ENCODE data around the gene KCNAB1. TPM values are rescaled to one million over a fixed set of nuclear protein-coding genes. Genes with fewer than 3 reads are reported as not detected.

Gene KCNAB1
- total and polyA plus RNA-seq, 2 of the 8 experiments (the other 6 are each of a cell fraction or from before 2014, with no cell fraction given): 0.51 to 2.3 TPM

DNA sequence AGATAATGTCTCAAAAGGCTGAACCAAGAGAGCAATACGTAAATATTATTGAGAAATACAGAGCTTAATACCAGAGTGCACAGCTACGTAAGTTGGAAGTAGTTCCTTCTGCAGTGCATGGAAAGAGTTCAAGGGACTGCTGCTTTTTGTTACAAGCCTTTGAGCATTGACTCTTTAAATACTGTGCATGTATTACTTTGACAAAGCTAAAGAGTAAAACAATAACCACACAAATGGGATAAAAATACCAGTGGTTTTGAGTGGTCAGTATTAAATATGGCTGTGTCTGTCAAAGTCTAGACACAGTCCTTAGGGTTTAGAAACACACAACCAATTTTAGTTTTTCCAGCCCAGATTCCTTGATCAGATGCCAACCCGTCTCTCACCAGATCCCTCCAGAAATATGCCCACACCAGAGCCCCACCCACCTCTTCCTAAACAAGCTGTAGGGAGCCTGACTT is 372.5 kb downstream of the KCNAB1 start (continued):
- TF ChIP-seq, protein P1, sequence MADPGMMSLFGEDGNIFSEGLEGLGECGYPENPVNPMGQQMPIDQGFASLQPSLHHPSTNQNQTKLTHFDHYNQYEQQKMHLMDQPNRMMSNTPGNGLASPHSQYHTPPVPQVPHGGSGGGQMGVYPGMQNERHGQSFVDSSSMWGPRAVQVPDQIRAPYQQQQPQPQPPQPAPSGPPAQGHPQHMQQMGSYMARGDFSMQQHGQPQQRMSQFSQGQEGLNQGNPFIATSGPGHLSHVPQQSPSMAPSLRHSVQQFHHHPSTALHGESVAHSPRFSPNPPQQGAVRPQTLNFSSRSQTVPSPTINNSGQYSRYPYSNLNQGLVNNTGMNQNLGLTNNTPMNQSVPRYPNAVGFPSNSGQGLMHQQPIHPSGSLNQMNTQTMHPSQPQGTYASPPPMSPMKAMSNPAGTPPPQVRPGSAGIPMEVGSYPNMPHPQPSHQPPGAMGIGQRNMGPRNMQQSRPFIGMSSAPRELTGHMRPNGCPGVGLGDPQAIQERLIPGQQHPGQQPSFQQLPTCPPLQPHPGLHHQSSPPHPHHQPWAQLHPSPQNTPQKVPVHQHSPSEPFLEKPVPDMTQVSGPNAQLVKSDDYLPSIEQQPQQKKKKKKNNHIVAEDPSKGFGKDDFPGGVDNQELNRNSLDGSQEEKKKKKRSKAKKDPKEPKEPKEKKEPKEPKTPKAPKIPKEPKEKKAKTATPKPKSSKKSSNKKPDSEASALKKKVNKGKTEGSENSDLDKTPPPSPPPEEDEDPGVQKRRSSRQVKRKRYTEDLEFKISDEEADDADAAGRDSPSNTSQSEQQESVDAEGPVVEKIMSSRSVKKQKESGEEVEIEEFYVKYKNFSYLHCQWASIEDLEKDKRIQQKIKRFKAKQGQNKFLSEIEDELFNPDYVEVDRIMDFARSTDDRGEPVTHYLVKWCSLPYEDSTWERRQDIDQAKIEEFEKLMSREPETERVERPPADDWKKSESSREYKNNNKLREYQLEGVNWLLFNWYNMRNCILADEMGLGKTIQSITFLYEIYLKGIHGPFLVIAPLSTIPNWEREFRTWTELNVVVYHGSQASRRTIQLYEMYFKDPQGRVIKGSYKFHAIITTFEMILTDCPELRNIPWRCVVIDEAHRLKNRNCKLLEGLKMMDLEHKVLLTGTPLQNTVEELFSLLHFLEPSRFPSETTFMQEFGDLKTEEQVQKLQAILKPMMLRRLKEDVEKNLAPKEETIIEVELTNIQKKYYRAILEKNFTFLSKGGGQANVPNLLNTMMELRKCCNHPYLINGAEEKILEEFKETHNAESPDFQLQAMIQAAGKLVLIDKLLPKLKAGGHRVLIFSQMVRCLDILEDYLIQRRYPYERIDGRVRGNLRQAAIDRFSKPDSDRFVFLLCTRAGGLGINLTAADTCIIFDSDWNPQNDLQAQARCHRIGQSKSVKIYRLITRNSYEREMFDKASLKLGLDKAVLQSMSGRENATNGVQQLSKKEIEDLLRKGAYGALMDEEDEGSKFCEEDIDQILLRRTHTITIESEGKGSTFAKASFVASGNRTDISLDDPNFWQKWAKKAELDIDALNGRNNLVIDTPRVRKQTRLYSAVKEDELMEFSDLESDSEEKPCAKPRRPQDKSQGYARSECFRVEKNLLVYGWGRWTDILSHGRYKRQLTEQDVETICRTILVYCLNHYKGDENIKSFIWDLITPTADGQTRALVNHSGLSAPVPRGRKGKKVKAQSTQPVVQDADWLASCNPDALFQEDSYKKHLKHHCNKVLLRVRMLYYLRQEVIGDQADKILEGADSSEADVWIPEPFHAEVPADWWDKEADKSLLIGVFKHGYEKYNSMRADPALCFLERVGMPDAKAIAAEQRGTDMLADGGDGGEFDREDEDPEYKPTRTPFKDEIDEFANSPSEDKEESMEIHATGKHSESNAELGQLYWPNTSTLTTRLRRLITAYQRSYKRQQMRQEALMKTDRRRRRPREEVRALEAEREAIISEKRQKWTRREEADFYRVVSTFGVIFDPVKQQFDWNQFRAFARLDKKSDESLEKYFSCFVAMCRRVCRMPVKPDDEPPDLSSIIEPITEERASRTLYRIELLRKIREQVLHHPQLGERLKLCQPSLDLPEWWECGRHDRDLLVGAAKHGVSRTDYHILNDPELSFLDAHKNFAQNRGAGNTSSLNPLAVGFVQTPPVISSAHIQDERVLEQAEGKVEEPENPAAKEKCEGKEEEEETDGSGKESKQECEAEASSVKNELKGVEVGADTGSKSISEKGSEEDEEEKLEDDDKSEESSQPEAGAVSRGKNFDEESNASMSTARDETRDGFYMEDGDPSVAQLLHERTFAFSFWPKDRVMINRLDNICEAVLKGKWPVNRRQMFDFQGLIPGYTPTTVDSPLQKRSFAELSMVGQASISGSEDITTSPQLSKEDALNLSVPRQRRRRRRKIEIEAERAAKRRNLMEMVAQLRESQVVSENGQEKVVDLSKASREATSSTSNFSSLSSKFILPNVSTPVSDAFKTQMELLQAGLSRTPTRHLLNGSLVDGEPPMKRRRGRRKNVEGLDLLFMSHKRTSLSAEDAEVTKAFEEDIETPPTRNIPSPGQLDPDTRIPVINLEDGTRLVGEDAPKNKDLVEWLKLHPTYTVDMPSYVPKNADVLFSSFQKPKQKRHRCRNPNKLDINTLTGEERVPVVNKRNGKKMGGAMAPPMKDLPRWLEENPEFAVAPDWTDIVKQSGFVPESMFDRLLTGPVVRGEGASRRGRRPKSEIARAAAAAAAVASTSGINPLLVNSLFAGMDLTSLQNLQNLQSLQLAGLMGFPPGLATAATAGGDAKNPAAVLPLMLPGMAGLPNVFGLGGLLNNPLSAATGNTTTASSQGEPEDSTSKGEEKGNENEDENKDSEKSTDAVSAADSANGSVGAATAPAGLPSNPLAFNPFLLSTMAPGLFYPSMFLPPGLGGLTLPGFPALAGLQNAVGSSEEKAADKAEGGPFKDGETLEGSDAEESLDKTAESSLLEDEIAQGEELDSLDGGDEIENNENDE (IDR thresholded peaks at IDR 0.05; ENCODE audit: insufficient replicate concordance, low read length): no peak
- TF ChIP-seq HDAC2 (IDR thresholded peaks at IDR 0.05; ENCODE audit: borderline replicate concordance in 1 of 2, low read depth in 2 of 2, low read length in 2 of 2) (no peak), POLR2AphosphoS5 (IDR thresholded peaks at IDR 0.05; ENCODE audit: low read depth, low read length) (no peak), EGR1 (IDR thresholded peaks at IDR 0.05; ENCODE audit: borderline replicate concordance, low read depth, low read length) (no peak), POU5F1 (IDR thresholded peaks at IDR 0.05; ENCODE audit: low read depth, low read length) (no peak), JUND (IDR thresholded peaks at IDR 0.05; ENCODE audit: low read length) (no peak), EP300 (IDR thresholded peaks at IDR 0.05; ENCODE audit: borderline replicate concordance in 1 of 2, low read depth in 2 of 2, low read length in 2 of 2) (no peak), RXRA (IDR thresholded peaks at IDR 0.05; ENCODE audit: insufficient read depth, low read depth, low read length) (no peak), CTBP2 (IDR thresholded peaks at IDR 0.05; ENCODE audit: borderline replicate concordance, insufficient read depth, insufficient read length, low read length) (no peak), CREB1 (IDR thresholded peaks at IDR 0.05) (no peak), JUN (IDR thresholded peaks at IDR 0.05; ENCODE audit: low read depth, low read length) (no peak), KDM1A (IDR thresholded peaks at IDR 0.05; ENCODE audit: borderline replicate concordance, low read length) (no peak)

Data from H1 (cell line).